Endothelial cell of umbilical vein (primary cell): ENCODE measurements around the gene NUP43. TPM values are rescaled to one million over a fixed set of nuclear protein-coding genes. Genes with fewer than 3 reads are reported as not detected.

Experiments used
- BruUV-seq: library from RNA; stranded (reverse); fragments of 400-500 nt; replicated peaks from 2 replicates; lab custom pipeline; 2021; lab: Mats Ljungman, UMichigan
- CTCF ChIA-PET: fragments of 300-600, 350-600 bp; sonication (Branson Sonifier 250); formaldehyde crosslinking; loops from one replicate; lab custom pipeline; 2021; ENCODE audit warnings: antibody characterized with exemption, inconsistent platforms; lab: Charles Lee
- POLR2A ChIA-PET: fragments of 300-600, 350-600 bp; sonication (Branson Sonifier 250); formaldehyde crosslinking; loops from one replicate; lab custom pipeline; 2021; ENCODE audit warnings: antibody characterized with exemption, inconsistent platforms; lab: Charles Lee
- DNase-seq: peaks from one replicate; pipeline ENCODE4 v3.0.0-alpha.2; 2011; ENCODE audit warnings: low read depth, low spot score
- FAIRE-seq: peaks from 2 replicates; lab custom pipeline; 2011; peaks lifted over from hg19 to GRCh38; lab: Jason Lieb, UNC
- H2AFZ ChIP-seq: 2 replicates; pipeline ENCODE4 v1.6.0; 2012; ENCODE audit warnings: low read depth, low read length, control low read depth, inconsistent platforms
- H3K27ac ChIP-seq: 2 replicates; pipeline ENCODE4 v1.5.1; 2011; ENCODE audit warnings: low read depth, mild to moderate bottlenecking, control low read depth, low read length, moderate library complexity; ENCODE audit not compliant: insufficient read depth
- H3K27me3 ChIP-seq, 2 experiments: 2 replicates each; pipeline versions ENCODE4 v1.6.0 to v1.6.1; 2011; ENCODE audit warnings: low read length in 2 of 2, mixed read lengths in 1 of 2; ENCODE audit not compliant: control insufficient read depth in 2 of 2, insufficient read depth in 2 of 2
- H3K36me3 ChIP-seq, 2 experiments: 2 replicates in 1 of 2; 3 replicates in 1 of 2; pipeline ENCODE4 v1.5.1; 2011; ENCODE audit warnings: low read length in 2 of 2, mild to moderate bottlenecking in 1 of 2, moderate library complexity in 1 of 2; ENCODE audit not compliant: control insufficient read depth in 2 of 2, insufficient read depth in 2 of 2; ENCODE audit errors: extremely low read depth in 1 of 2
- H3K4me1 ChIP-seq: 3 replicates; pipeline ENCODE4 v1.5.1; 2011; ENCODE audit warnings: mild to moderate bottlenecking, low read length; ENCODE audit not compliant: control insufficient read depth, insufficient read depth; ENCODE audit errors: extremely low read depth
- H3K4me2 ChIP-seq: 2 replicates; pipeline ENCODE4 v1.6.1; 2011; ENCODE audit warnings: low read length, control low read depth, mixed read lengths; ENCODE audit not compliant: insufficient read depth
- H3K4me3 ChIP-seq, 3 experiments: fragments of 200-600 bp in 1 of 3; sonication (generic), shearing (Covaris generic) in 1 of 3; replicated peaks in 1 of 3; 2 replicates each; pipeline ENCODE4 v1.5.1; 2011 to 2016; ENCODE audit warnings: control low read depth in 3 of 3, low read length in 3 of 3, mild to moderate bottlenecking in 2 of 3, inconsistent platforms in 1 of 3, low read depth in 1 of 3, moderate library complexity in 1 of 3; ENCODE audit not compliant: insufficient read depth in 1 of 3
- H3K79me2 ChIP-seq: 2 replicates; pipeline ENCODE4 v1.6.0; 2012; ENCODE audit warnings: low read length, inconsistent platforms; ENCODE audit not compliant: control insufficient read depth, insufficient read depth
- H3K9ac ChIP-seq: replicated peaks from 2 replicates; pipeline ENCODE3; 2011; ENCODE audit warnings: low read length, control low read depth; ENCODE audit not compliant: insufficient read depth; ENCODE audit errors: extremely low read depth
- H3K9me1 ChIP-seq: replicated peaks from 3 replicates; pipeline ENCODE4 v1.6.0; 2011; ENCODE audit warnings: mild to moderate bottlenecking, low read length; ENCODE audit not compliant: control insufficient read depth, insufficient read depth; ENCODE audit errors: extremely low read depth
- H3K9me3 ChIP-seq: replicated peaks from 2 replicates; pipeline ENCODE4 v1.5.1; 2012; ENCODE audit warnings: low read length, inconsistent platforms; ENCODE audit not compliant: control insufficient read depth, insufficient read depth
- H4K20me1 ChIP-seq: replicated peaks from 2 replicates; pipeline ENCODE3; 2011; ENCODE audit warnings: mild to moderate bottlenecking, low read length; ENCODE audit not compliant: control insufficient read depth, insufficient read depth; ENCODE audit errors: extremely low read depth
- CTCF ChIP-seq, 2 donors: IDR thresholded peaks; 1 replicate in 1 of 2; 2 replicates in 1 of 2; pipeline ENCODE4 v1.5.1; 2011; ENCODE audit warnings: low read length in 2 of 2, mild to moderate bottlenecking in 2 of 2, moderate library complexity in 2 of 2, control low read depth in 1 of 2, inconsistent platforms in 1 of 2, low read depth in 1 of 2; ENCODE audit not compliant: insufficient read depth in 1 of 2; ENCODE audit errors: extremely low read depth in 1 of 2
- EZH2 ChIP-seq: IDR thresholded peaks from 2 replicates; pipeline ENCODE4 v1.6.1; 2012; ENCODE audit warnings: borderline replicate concordance, low read depth, mild to moderate bottlenecking, moderate library complexity, low read length, inconsistent platforms; ENCODE audit not compliant: severe bottlenecking
- FOS ChIP-seq: IDR thresholded peaks from 2 replicates; pipeline ENCODE4 v1.6.1; 2011; ENCODE audit warnings: mild to moderate bottlenecking, low read length, moderate library complexity, borderline replicate concordance; ENCODE audit not compliant: insufficient read depth
- GATA2 ChIP-seq: IDR thresholded peaks from 2 replicates; pipeline ENCODE4 v1.7.0; 2011; ENCODE audit warnings: low read depth, mild to moderate bottlenecking, moderate library complexity, mixed read lengths, low read length; ENCODE audit not compliant: insufficient read length, insufficient read depth
- JUN ChIP-seq: IDR thresholded peaks from 2 replicates; pipeline ENCODE4 v1.6.1; 2011; ENCODE audit warnings: borderline replicate concordance, low read depth; ENCODE audit not compliant: insufficient read length, insufficient read depth
- MYC ChIP-seq: IDR thresholded peaks from one replicate; pipeline ENCODE4 v1.6.1; 2011; ENCODE audit warnings: mild to moderate bottlenecking, low read depth, low read length
- POLR2A ChIP-seq: IDR thresholded peaks from 2 replicates; pipeline ENCODE4 v1.6.1; 2012; ENCODE audit warnings: low read depth, mild to moderate bottlenecking, control low read depth, low read length
- POLR2AphosphoS5 ChIP-seq: IDR thresholded peaks from 2 replicates; pipeline ENCODE4 v1.6.1; 2012; ENCODE audit warnings: low read depth, mild to moderate bottlenecking, control low read depth, low read length, moderate library complexity; ENCODE audit not compliant: insufficient read depth
- dilution Hi-C: fragments of 300-500 bp; cut with MboI; formaldehyde crosslinking; loops from one replicate; pipeline ENCODE4 v1.15.0; 2019; ENCODE audit warnings: low sequenced_read_pairs; ENCODE audit not compliant: extremely low pct_ligation_motif_present
- intact Hi-C: fragments of 100-400 bp; cut with micrococcal nuclease; formaldehyde crosslinking; loops from one replicate; pipeline ENCODE4 v1.10.0; 2022
- polyA plus RNA-seq, 4 experiments: library from polyadenylated mRNA; depleted of rRNA in 3 of 4; stranded (reverse) in 3 of 4; unstranded in 1 of 4; fragments of >200 nt; gene quantifications; 2 replicates each; pipeline versions ENCODE4 v1.2.1 to v1.2.3, GENCODE V29; 2011 to 2012; ENCODE audit warnings: missing spikeins in 1 of 4
- total RNA-seq: library from RNA; stranded (reverse); gene quantifications from 2 replicates; pipeline ENCODE4 v1.2.3, GENCODE V29; 2021
- TF ChIP-seq, protein P1 (sequence below): IDR thresholded peaks from 2 replicates; pipeline ENCODE4 v1.6.1; 2011; ENCODE audit not compliant: insufficient read depth, insufficient read length

NUP43 gene
- total and polyA plus RNA-seq, 2 donors (not counting 3 experiments of a cell fraction or from before 2014, with no cell fraction given) = 14.9 to 49.0 TPM

- CTCF ChIA-PET = no interaction called here
- H3K4me1 ChIP-seq = no peaks in the 10 kb centered on the region
- FAIRE-seq (no peak), DNase-seq (no peak)
- H2AFZ ChIP-seq = no peak overlapping the region
- intact Hi-C loops = no loop called here
- no peak overlapping the region for H3K4me3 ChIP-seq
- peaks cover 9 to 16% of the 10 kb centered on the region in 2 experiments for H3K36me3 ChIP-seq
- dilution Hi-C loops = no loop called here
- no peaks in the 10 kb centered on the region for H3K9me1 ChIP-seq
- POLR2A ChIA-PET = no interaction called here
- no peak overlapping the region for H3K27ac ChIP-seq
- no peak overlapping the region for H3K9ac ChIP-seq
- peaks cover 18% of the 10 kb centered on the region for H3K79me2 ChIP-seq
- no peaks in the 10 kb centered on the region for H3K27me3 ChIP-seq
- H3K4me2 ChIP-seq = no peak overlapping the region
- TF ChIP-seq CTCF (IDR thresholded peaks at IDR 0.05; ENCODE audit: extremely low read depth in 1 of 2, insufficient read depth in 1 of 2, low read depth in 1 of 2, low read length in 2 of 2) (no peak), POLR2A (no peak), MYC (no peak), EZH2 (no peak), GATA2 (no peak), FOS (no peak), JUN (no peak), POLR2AphosphoS5 (no peak)
- TF ChIP-seq, protein P1, sequence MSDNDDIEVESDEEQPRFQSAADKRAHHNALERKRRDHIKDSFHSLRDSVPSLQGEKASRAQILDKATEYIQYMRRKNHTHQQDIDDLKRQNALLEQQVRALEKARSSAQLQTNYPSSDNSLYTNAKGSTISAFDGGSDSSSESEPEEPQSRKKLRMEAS = no peak
- H4K20me1 ChIP-seq = peaks cover 2% of the 10 kb centered on the region
- no TSS peak for BruUV-seq
- no peaks in the 10 kb centered on the region for H3K9me3 ChIP-seq
Measured at GRCh38 chr6:149681209-149681608, 65.1 kb downstream of the NUP43 start.
